K562 (cell line): ENCODE data around the gene TRMT2A. TPM values are rescaled to one million over a fixed set of nuclear protein-coding genes. Genes with fewer than 3 reads are reported as not detected.
A peak's percentile ranks its signal among the peaks of the same experiment; 100 is the strongest.

Experiments
- BRF2 ChIP-seq: IDR thresholded peaks from 3 replicates; pipeline ENCODE4 v1.6.1; 2011; ENCODE audit warnings: borderline replicate concordance, mild to moderate bottlenecking; ENCODE audit not compliant: insufficient read length, insufficient read depth
- CEBPZ ChIP-seq: fragments of 150-350 bp; IDR thresholded peaks from 2 replicates; pipeline ENCODE4 v1.6.1; 2014; ENCODE audit warnings: low read depth, mild to moderate bottlenecking, low read length, borderline replicate concordance
- CSDE1 ChIP-seq, 2 experiments: fragments of 450-650 bp; IDR thresholded peaks; 2 replicates each; pipeline ENCODE4 v1.6.1; 2016; ENCODE audit warnings: mild to moderate bottlenecking in 1 of 2
- CTCF ChIP-seq, 3 experiments: IDR thresholded peaks in 2 of 3; conservative IDR thresholded peaks in 1 of 3; 2 replicates each; pipeline ENCODE4 v1.5.1; 2011 to 2012; ENCODE audit warnings: low read length in 3 of 3, mild to moderate bottlenecking in 3 of 3, control low read depth in 2 of 3, improper control_type of control experiment in 1 of 3, inconsistent platforms in 1 of 3, low read depth in 1 of 3, mixed read lengths in 1 of 3, moderate library complexity in 1 of 3; ENCODE audit not compliant: insufficient read depth in 2 of 3
- FIP1L1 ChIP-seq: fragments of 200-400 bp; formaldehyde crosslinking; IDR thresholded peaks from 2 replicates; pipeline ENCODE4 v1.6.1; 2018; ENCODE audit warnings: mild to moderate bottlenecking, low read depth, low read length; ENCODE audit not compliant: poor library complexity, severe bottlenecking
- HBP1 ChIP-seq: fragments of 450-650 bp; formaldehyde crosslinking; IDR thresholded peaks from 2 replicates; pipeline ENCODE4 v1.4.0; 2022; ENCODE audit warnings: missing genetic modification characterization
- MAX ChIP-seq: sonication (generic); formaldehyde crosslinking; IDR thresholded peaks from 2 replicates; pipeline ENCODE4 v1.9.0; 2022; ENCODE audit warnings: mild to moderate bottlenecking, missing genetic modification reagents
- SNRNP70 ChIP-seq: fragments of 200-400 bp; formaldehyde crosslinking; optimal IDR thresholded peaks from 2 replicates; pipeline ENCODE3; 2017; ENCODE audit warnings: low read depth, low read length
- SPI1 ChIP-seq: IDR thresholded peaks from 2 replicates; pipeline ENCODE4 v1.6.1; 2011; ENCODE audit warnings: low read depth, low read length, control low read depth, borderline replicate concordance
- ZMIZ1 ChIP-seq, 2 experiments: fragments of 150-350 bp in 1 of 2; IDR thresholded peaks; 2 replicates each; pipeline ENCODE4 v1.6.1; 2012 to 2016; ENCODE audit warnings: low read depth in 2 of 2, low read length in 2 of 2, mild to moderate bottlenecking in 1 of 2, moderate library complexity in 1 of 2
- ZNF311 ChIP-seq: fragments of 250-450 bp; sonication (Bioruptor Pico); IDR thresholded peaks from 2 replicates; pipeline ENCODE4 v1.4.0; 2020; ENCODE audit warnings: mild to moderate bottlenecking, moderate library complexity
- ZNF668 ChIP-seq: fragments of 250-450 bp; sonication (Bioruptor Pico); IDR thresholded peaks from 2 replicates; pipeline ENCODE4 v1.8.0; 2022; ENCODE audit warnings: mild to moderate bottlenecking, inconsistent platforms
- ZNF75A ChIP-seq: fragments of 450-650 bp; formaldehyde crosslinking; IDR thresholded peaks from 2 replicates; pipeline ENCODE4 v1.4.0; 2020; ENCODE audit warnings: mild to moderate bottlenecking
- polyA plus RNA-seq, 8 experiments: library from polyadenylated mRNA; depleted of rRNA in 4 of 8; stranded (reverse) in 5 of 8; unstranded in 3 of 8; fragments of >200 nt; fragmentation: Nextera tagmentation in 2 of 8; fragmentation: Illumina TruSeq in 1 of 8; extraction: Ambion mirVana in 2 of 8; extraction: Trizol in 1 of 8; gene quantifications; 2 replicates each; pipeline versions ENCODE4 v1.2.1 to v1.2.3, GENCODE V29; 2011 to 2014; ENCODE audit warnings: inconsistent platforms in 1 of 8, missing spikeins in 1 of 8
- total RNA-seq, 7 experiments: library from RNA; depleted of rRNA in 6 of 7; stranded (reverse); fragments of >200 nt in 6 of 7; fragmentation: Illumina TruSeq in 2 of 7; extraction: Trizol in 2 of 7; gene quantifications; 2 replicates each; pipeline versions ENCODE4 v1.2.1 to v1.2.3, GENCODE V29; 2011 to 2021; ENCODE audit warnings: low replicate concordance in 1 of 7

The TRMT2A gene
- total and polyA plus RNA-seq, 9 of the 15 experiments (the other 6 are each of a cell fraction or from before 2014, with no cell fraction given): 1.6 to 265 (median 140) TPM

GRCh38 chr22:20080776-20081654 is 36.0 kb downstream of the TRMT2A start (continued):
- TF ChIP-seq ZMIZ1 (IDR thresholded peaks at IDR 0.05; ENCODE audit: low read depth in 2 of 2, low read length in 2 of 2) (peak in 1 of 2 experiments; percentile 55; a peak in 1 of 4 replicates), FIP1L1 (no peak), BRF2 (no peak), ZNF75A (peak; percentile 59; the same call in 1 of the 2 replicates), ZNF311 (CRISPR knock-in tag) (peak; percentile 75; the same call in 1 of the 2 replicates), HBP1 (CRISPR knock-in tag) (peak; percentile 92), SNRNP70 (peak; percentile 91), ZNF668 (CRISPR knock-in tag) (no peak), CEBPZ (no peak; the same call in 1 of the 2 replicates), SPI1 (no peak), CTCF (IDR thresholded peaks at IDR 0.05 in 2 of 3, conservative IDR thresholded peaks at IDR 0.05 in 1 of 3; ENCODE audit: insufficient read depth in 2 of 3, low read depth in 1 of 3, low read length in 3 of 3) (no peak; a peak in 2 of 6 replicates), CSDE1 (IDR thresholded peaks at IDR 0.05) (no peak), MAX (CRISPR knock-in tag) (no peak)
